ENCODE data around the gene ASB15. TPM values are rescaled to one million over a fixed set of nuclear protein-coding genes. Genes with fewer than 3 reads are reported as not detected.
"Not testable (repeated sequence)": the region's sequence is repeated elsewhere in the genome, so short reads cannot be mapped to it uniquely, and the experiment has no call there.

The ASB15 gene
- total RNA-seq (1 to 10 TPM; 1.1 to 2.4 TPM), polyA plus RNA-seq (ENCODE audit: insufficient read depth, low read depth, low replicate concordance) (5.7 TPM)
- long read RNA-seq, donor 1 = 0 reads
- long read RNA-seq, donor 2 = 0 reads

DNA sequence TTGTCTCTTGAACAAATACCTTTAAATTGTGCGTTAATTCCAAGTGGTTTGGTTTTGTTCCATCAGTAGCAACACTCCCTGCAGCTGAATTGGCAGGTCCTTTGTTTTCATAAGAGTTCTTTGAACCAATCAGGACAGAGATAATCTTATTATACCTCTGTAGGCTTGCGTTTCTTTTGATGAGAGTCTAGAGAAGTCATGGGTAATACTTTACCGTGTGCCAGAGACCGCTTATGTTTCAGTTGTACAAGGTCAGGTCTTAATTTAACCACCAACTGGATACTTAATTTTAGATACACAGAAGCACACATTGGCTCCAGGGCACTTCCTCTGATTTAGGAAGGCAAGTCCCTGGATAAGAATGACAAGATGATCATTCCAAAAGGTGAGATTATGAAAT is at the start of gene ASB15:
ASB15 (plus strand) TSS at position 292 of the 400 bp plus-strand sequence. CDS start 12,682 bp downstream, outside the sequence.
- H3K27ac ChIP-seq = no peak within 1 kb of the TSS
- H3K27me3 ChIP-seq = no peaks in the 10 kb centered on the region
- DNase-seq = peak; percentile 40
- no peak within 1 kb of the TSS for H3K4me3 ChIP-seq
- H3K36me3 ChIP-seq (ENCODE audit: low read depth, missing control alignments) = no peaks in the 10 kb centered on the region
- WGBS, 2 donors = 63 to 65% methylated on average over 4 of the region's 4 CpGs
- H3K4me1 ChIP-seq = no peaks in the 10 kb centered on the region
- TF ChIP-seq, protein P1, sequence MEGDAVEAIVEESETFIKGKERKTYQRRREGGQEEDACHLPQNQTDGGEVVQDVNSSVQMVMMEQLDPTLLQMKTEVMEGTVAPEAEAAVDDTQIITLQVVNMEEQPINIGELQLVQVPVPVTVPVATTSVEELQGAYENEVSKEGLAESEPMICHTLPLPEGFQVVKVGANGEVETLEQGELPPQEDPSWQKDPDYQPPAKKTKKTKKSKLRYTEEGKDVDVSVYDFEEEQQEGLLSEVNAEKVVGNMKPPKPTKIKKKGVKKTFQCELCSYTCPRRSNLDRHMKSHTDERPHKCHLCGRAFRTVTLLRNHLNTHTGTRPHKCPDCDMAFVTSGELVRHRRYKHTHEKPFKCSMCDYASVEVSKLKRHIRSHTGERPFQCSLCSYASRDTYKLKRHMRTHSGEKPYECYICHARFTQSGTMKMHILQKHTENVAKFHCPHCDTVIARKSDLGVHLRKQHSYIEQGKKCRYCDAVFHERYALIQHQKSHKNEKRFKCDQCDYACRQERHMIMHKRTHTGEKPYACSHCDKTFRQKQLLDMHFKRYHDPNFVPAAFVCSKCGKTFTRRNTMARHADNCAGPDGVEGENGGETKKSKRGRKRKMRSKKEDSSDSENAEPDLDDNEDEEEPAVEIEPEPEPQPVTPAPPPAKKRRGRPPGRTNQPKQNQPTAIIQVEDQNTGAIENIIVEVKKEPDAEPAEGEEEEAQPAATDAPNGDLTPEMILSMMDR (IDR thresholded peaks at IDR 0.05) = no peak
- no peak for TF ChIP-seq POLR2A (IDR thresholded peaks at IDR 0.05)
- H3K9me3 ChIP-seq = no peaks in the 10 kb centered on the region
- intact Hi-C loops (cut with DNase I; ENCODE audit: low total_unique reads) = no loop called here

DNA sequence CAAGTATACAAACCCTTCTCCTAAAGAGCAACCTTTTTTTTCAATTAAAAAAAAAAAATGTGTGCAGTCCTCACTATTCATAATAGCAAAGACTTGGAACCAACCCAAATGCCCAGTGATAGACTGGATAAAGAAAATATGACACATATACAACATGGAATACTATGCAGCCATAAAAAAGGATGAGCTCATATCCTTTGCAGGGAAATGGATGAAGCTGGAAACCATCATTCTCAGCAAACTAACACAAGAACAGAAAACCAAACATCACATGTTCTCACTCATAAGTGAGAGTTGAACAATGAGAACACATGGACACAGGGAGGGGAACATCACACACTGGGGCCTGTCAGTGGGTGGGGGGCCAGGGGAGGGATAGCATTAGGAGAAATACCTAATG is 49.5 kb upstream of the ASB15 start:
- DNase-seq; H3K27me3 ChIP-seq; H3K4me3 ChIP-seq; H3K36me3 ChIP-seq (ENCODE audit: low read depth, missing control alignments); H3K27ac ChIP-seq; intact Hi-C loops (cut with DNase I; ENCODE audit: low total_unique reads); H3K9me3 ChIP-seq: not testable (repeated sequence)
- H3K4me1 ChIP-seq = peaks cover 18% of the 10 kb centered on the region

GRCh38 chr7:123552641-123553040 is 49.0 kb upstream of the ASB15 start:
- H3K9me3 ChIP-seq = no peaks in the 10 kb centered on the region
- TF ChIP-seq POLR2A (IDR thresholded peaks at IDR 0.05) = no peak
- TF ChIP-seq, protein P1 (IDR thresholded peaks at IDR 0.05) = no peak
- peak; percentile 19 for DNase-seq
- H3K36me3 ChIP-seq (ENCODE audit: low read depth, missing control alignments) = no peaks in the 10 kb centered on the region
- WGBS, 2 donors = 85 to 86% methylated on average over 2 of the region's 2 CpGs
- H3K4me3 ChIP-seq = no peak overlapping the region
- H3K27ac ChIP-seq = no peak overlapping the region
- no peaks in the 10 kb centered on the region for H3K27me3 ChIP-seq
- intact Hi-C loops (cut with DNase I; ENCODE audit: low total_unique reads) = no loop called here
- H3K4me1 ChIP-seq = peaks cover 18% of the 10 kb centered on the region

DNA sequence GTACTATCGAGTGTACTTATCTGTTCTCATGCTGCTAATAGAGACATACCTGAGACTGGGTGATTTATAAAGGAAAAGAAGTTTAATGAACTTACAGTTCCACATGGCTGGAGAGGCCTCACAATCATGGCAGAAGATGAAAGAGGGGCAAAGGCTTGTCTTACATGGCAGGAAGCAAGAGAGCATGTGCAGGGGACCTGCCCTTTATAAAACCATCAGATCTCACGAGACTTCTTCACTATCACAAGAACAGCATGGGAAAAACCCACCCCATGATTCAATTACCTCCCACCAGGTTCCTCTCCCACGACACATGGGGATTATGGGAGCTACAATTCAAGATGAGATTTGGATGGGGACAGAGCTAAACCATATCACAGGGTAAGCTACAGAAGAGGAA is 48.5 kb upstream of the ASB15 start:
- TF ChIP-seq, protein P1 (IDR thresholded peaks at IDR 0.05) = no peak
- no peak for TF ChIP-seq POLR2A (IDR thresholded peaks at IDR 0.05)
- Histone ChIP-seq H3K9me3 (no peaks in the 10 kb centered on the region), H3K4me3 (no peak overlapping the region), H3K4me1 (peaks cover 18% of the 10 kb centered on the region), H3K27ac (no peak overlapping the region), H3K36me3 (ENCODE audit: low read depth, missing control alignments) (no peaks in the 10 kb centered on the region), H3K27me3 (no peaks in the 10 kb centered on the region)
- DNase-seq = no peak
- 82 to 85% methylated on average over 3 of the region's 3 CpGs for WGBS, 2 donors
- intact Hi-C loops (cut with DNase I; ENCODE audit: low total_unique reads) = no loop called here

- no peaks in the 10 kb centered on the region for H3K27me3 ChIP-seq
- H3K36me3 ChIP-seq (ENCODE audit: low read depth, missing control alignments) = no peaks in the 10 kb centered on the region
- H3K27ac ChIP-seq = no peak overlapping the region
- intact Hi-C loops (cut with DNase I; ENCODE audit: low total_unique reads) = no loop called here
- H3K4me3 ChIP-seq = no peak overlapping the region
- H3K4me1 ChIP-seq = peaks cover 15% of the 10 kb centered on the region
- TF ChIP-seq POLR2A (IDR thresholded peaks at IDR 0.05) = no peak
- TF ChIP-seq, protein P1 (IDR thresholded peaks at IDR 0.05) = no peak
- DNase-seq = no peak
- no peaks in the 10 kb centered on the region for H3K9me3 ChIP-seq
Measured at GRCh38 chr7:123555484-123555883, 46.1 kb upstream of the ASB15 start.
